Upper lobe of right lung (tissue), 1 donor: Measurements from ENCODE around the gene OR56A4. TPM values are rescaled to one million over a fixed set of nuclear protein-coding genes. Genes with fewer than 3 reads are reported as not detected.
"Not testable (repeated sequence)": the region's sequence is repeated elsewhere in the genome, so short reads cannot be mapped to it uniquely, and the experiment has no call there.

Source experiments
- ATAC-seq: fragments of 200-7000 bp; cut with Tn5 transposase; one replicate; pipeline ENCODE4 v1.9.1; 2020; ENCODE audit warnings: mild to moderate bottlenecking, moderate library complexity
- DNase-seq: peaks from one replicate; pipeline ENCODE4 v3.0.0-alpha.2; 2020
- H3K27ac ChIP-seq: fragments of 200-600 bp; one replicate; pipeline ENCODE4 v1.8.0; 2022
- H3K27me3 ChIP-seq: fragments of 200-600 bp; one replicate; pipeline ENCODE4 v1.8.0; 2022; ENCODE audit warnings: mild to moderate bottlenecking
- H3K36me3 ChIP-seq: fragments of 200-600 bp; one replicate; pipeline ENCODE4 v1.8.0; 2022
- H3K4me1 ChIP-seq: fragments of 200-600 bp; one replicate; pipeline ENCODE4 v1.8.0; 2022
- H3K4me3 ChIP-seq: fragments of 200-600 bp; one replicate; pipeline ENCODE4 v1.8.0; 2022; ENCODE audit warnings: mild to moderate bottlenecking
- H3K9me3 ChIP-seq: fragments of 200-600 bp; one replicate; pipeline ENCODE4 v1.8.0; 2022
- CTCF ChIP-seq: fragments of 200-600 bp; IDR thresholded peaks from one replicate; pipeline ENCODE4 v1.8.0; 2022; ENCODE audit warnings: antibody characterized with exemption
- intact Hi-C: fragments of 100-400 bp; cut with DNase I; formaldehyde crosslinking; loops from one replicate; pipeline ENCODE4 v1.11.0; 2022
- total RNA-seq: library from RNA; stranded (reverse); fragmentation: NEBNext Ultra II Directional; extraction: Animal tissue kit (Norgen Biotek cat#: 25700); gene quantifications from one replicate; pipeline ENCODE4 v1.2.1, GENCODE V29; 2021
- donor health status: DM: no; HTN: yes; CAD: no; lungs with severe emphysema.

OR56A4 gene
- total RNA-seq, 1 donor from 2014 or later = not detected

- intact Hi-C loops = no loop called here
- H3K4me3 ChIP-seq = no peak within 1 kb of the TSS
- no peak within 1 kb of the TSS for H3K27ac ChIP-seq
- no peak for ATAC-seq
- H3K9me3 ChIP-seq = no peaks in the 10 kb centered on the region
- H3K27me3 ChIP-seq = no peaks in the 10 kb centered on the region
- no peak for TF ChIP-seq CTCF
- no peak for DNase-seq
- no peaks in the 10 kb centered on the region for H3K4me1 ChIP-seq
- H3K36me3 ChIP-seq = no peaks in the 10 kb centered on the region
Measured at GRCh38 chr11:5986885-5987284, 19.9 kb downstream of the OR56A4 start, which contains the start of gene OR52L1. Gene OR52L1 (minus strand): TSS chr11:5986985. CDS start chr11:5986930, 55 bp downstream.

- no peak for TF ChIP-seq CTCF
Measured at GRCh38 chr11:5983443-5983842, 23.3 kb downstream of the OR56A4 start.

GRCh38 chr11:5973530-5973929, 33.2 kb downstream of the OR56A4 start:
- peaks cover 4% of the 10 kb centered on the region for H3K9me3 ChIP-seq
- no peak overlapping the region for H3K27ac ChIP-seq
- no peak for ATAC-seq
- intact Hi-C loops = no loop called here
- no peak overlapping the region for H3K4me3 ChIP-seq
- no peaks in the 10 kb centered on the region for H3K27me3 ChIP-seq
- H3K36me3 ChIP-seq = no peaks in the 10 kb centered on the region
- no peak for DNase-seq
- no peak for TF ChIP-seq CTCF
- H3K4me1 ChIP-seq = no peaks in the 10 kb centered on the region

More at GRCh38 chr11:5983443-5983842, 23.3 kb downstream of the OR56A4 start:
- DNase-seq (no peak), ATAC-seq (no peak)
- H3K9me3 ChIP-seq = peaks cover 1% of the 10 kb centered on the region
- H3K27me3 ChIP-seq = no peaks in the 10 kb centered on the region
- no peaks in the 10 kb centered on the region for H3K4me1 ChIP-seq
- H3K27ac ChIP-seq = no peak overlapping the region
- H3K36me3 ChIP-seq = no peaks in the 10 kb centered on the region
- no peak overlapping the region for H3K4me3 ChIP-seq
- intact Hi-C loops = no loop called here

DNA sequence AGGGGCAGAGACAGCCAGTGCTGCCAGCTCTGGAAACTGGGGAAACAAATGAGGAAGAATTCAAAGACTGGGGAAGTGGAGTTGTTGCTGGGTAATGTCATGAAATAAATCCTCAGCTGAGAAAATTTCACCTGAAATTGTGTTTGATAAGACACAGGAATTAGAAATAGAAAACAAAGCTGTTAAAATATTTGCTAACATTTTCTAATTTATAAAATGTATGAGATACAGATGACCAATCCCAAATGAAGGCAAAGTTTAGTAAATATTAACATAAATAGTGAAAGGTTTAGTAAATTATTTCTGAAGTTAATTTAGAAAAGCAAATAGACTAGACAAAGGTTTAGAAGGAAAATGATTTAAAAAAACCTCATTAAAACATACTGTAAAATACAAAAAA, 38.4 kb downstream of the OR56A4 start, which contains the start of gene OR56A5:
OR56A5 (minus strand) TSS at position 101 of the 400 bp plus-strand sequence; CDS start at position 101, 0 bp downstream.
- ATAC-seq (no peak), DNase-seq (no peak)
- Histone ChIP-seq H3K36me3 (no peaks in the 10 kb centered on the region), H3K27me3 (no peaks in the 10 kb centered on the region), H3K27ac (no peak within 1 kb of the TSS), H3K4me3 (no peak within 1 kb of the TSS), H3K4me1 (no peaks in the 10 kb centered on the region), H3K9me3 (no peaks in the 10 kb centered on the region)
- intact Hi-C loops = no loop called here
- no peak for TF ChIP-seq CTCF

GRCh38 chr11:5967708-5968107, 39.0 kb downstream of the OR56A4 start:
- no peaks in the 10 kb centered on the region for H3K36me3 ChIP-seq
- intact Hi-C loops = no loop called here
- H3K4me1 ChIP-seq = no peaks in the 10 kb centered on the region
- DNase-seq = no peak
- H3K27ac ChIP-seq = no peak overlapping the region
- no peaks in the 10 kb centered on the region for H3K27me3 ChIP-seq
- no peak overlapping the region for H3K4me3 ChIP-seq
- TF ChIP-seq CTCF = no peak
- no peaks in the 10 kb centered on the region for H3K9me3 ChIP-seq
- ATAC-seq = no peak

GRCh38 chr11:5966958-5967357, 39.8 kb downstream of the OR56A4 start:
- Histone ChIP-seq H3K36me3 (no peaks in the 10 kb centered on the region), H3K4me1 (no peaks in the 10 kb centered on the region), H3K4me3 (no peak overlapping the region), H3K27me3 (no peaks in the 10 kb centered on the region), H3K27ac (no peak overlapping the region), H3K9me3 (no peaks in the 10 kb centered on the region)
- DNase-seq (no peak), ATAC-seq (no peak)
- TF ChIP-seq CTCF = no peak
- intact Hi-C loops = no loop called here

DNA sequence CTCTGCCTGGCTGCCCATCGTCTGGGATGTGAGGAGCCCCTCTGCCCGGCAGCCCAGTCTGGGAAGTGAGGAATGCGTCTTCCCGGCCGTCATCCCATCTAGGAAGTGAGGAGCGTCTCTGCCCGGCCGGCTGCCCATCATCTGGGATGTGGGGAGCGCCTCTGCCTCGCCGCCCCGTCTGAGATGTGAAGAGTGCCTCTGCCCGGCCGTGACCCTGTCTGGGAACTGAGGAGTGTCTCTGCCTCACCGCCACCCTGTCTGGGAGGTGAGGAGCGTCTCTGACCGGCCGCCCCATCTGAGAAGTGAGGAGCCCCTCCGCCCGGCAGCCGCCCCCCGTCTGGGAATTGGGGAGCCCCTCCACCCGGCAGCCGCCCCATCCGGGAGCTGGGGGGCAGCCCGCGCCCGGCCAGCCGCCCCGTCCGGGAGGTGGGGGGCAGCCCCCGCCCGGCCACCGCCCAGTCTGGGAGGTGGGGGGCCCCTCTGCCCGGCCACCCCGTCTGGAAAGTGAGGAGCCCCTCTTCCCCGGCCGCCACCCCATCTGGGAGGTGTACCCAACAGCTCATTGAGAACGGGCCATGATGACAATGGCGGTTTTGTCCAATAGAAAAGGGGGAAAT, 45.9 kb downstream of the OR56A4 start:
- DNase-seq = peak; percentile 59
- H3K4me3 ChIP-seq, intact Hi-C loops, H3K36me3 ChIP-seq, H3K27me3 ChIP-seq, ATAC-seq, H3K27ac ChIP-seq, H3K9me3 ChIP-seq, H3K4me1 ChIP-seq: not testable (repeated sequence)
